GM18909 (cell line): Measurements from ENCODE around the gene LIM2.

ENCODE experiments used
- ATAC-seq: cut with Tn5 transposase; IDR thresholded peaks from one replicate; pipeline ENCODE4 v1.9.1; 2021; ENCODE audit warnings: mild to moderate bottlenecking; ENCODE audit not compliant: unreplicated experiment, poor library complexity

The LIM2 gene

GRCh38 chr19:51341976-51342580 lies 45.7 kb downstream of the LIM2 start, which contains the start of gene VSIG10L:
VSIG10L (minus strand) TSS chr19:51342139; CDS start chr19:51342124, 15 bp downstream.
- ATAC-seq: no peak

GRCh38 chr19:51341066-51341465 lies 46.7 kb downstream of the LIM2 start:
- ATAC-seq: no peak

GRCh38 chr19:51339687-51340656 lies 47.8 kb downstream of the LIM2 start:
- ATAC-seq: peak; percentile 46

- ATAC-seq: no peak
Observed at GRCh38 chr19:51339313-51339686, 48.5 kb downstream of the LIM2 start.

GRCh38 chr19:51338563-51339312 lies 49.0 kb downstream of the LIM2 start:
- peak; percentile 63 for ATAC-seq

GRCh38 chr19:51337861-51338562 lies 49.8 kb downstream of the LIM2 start:
- no peak for ATAC-seq

GRCh38 chr19:51337141-51337860 lies 50.5 kb downstream of the LIM2 start:
- ATAC-seq: no peak

- no peak for ATAC-seq
Observed at GRCh38 chr19:51333836-51334460, 53.8 kb downstream of the LIM2 start.

GRCh38 chr19:51331716-51332115 lies 56.1 kb downstream of the LIM2 start:
- no peak for ATAC-seq

GRCh38 chr19:51331193-51331592 lies 56.6 kb downstream of the LIM2 start:
- no peak for ATAC-seq

- no peak for ATAC-seq
Observed at GRCh38 chr19:51330366-51330765, 57.4 kb downstream of the LIM2 start.
